Raji (cell line): Measurements from ENCODE around the gene CDC37L1.

ENCODE experiments used
- POLR2A ChIP-seq: IDR thresholded peaks from 2 replicates; pipeline ENCODE4 v1.6.1; 2011; ENCODE audit warnings: low read depth, low read length, control low read depth; ENCODE audit not compliant: insufficient read depth

CDC37L1 gene

GRCh38 chr9:4663956-4664355 is 15.4 kb upstream of the CDC37L1 start:
- TF ChIP-seq POLR2A = no peak

GRCh38 chr9:4665357-4665756 is 14.0 kb upstream of the CDC37L1 start:
- TF ChIP-seq POLR2A = no peak

- TF ChIP-seq POLR2A = no peak
Observed at GRCh38 chr9:4666042-4666699, 13.2 kb upstream of the CDC37L1 start, which contains the start of gene SPATA6L. Gene SPATA6L (minus strand): TSS chr9:4666480. CDS start chr9:4666250, 230 bp downstream.

GRCh38 chr9:4667681-4668080 is 11.7 kb upstream of the CDC37L1 start:
- no peak for TF ChIP-seq POLR2A

GRCh38 chr9:4668604-4669003 is 10.8 kb upstream of the CDC37L1 start:
- no peak for TF ChIP-seq POLR2A

- no peak for TF ChIP-seq POLR2A
Observed at GRCh38 chr9:4669890-4670289, 9.5 kb upstream of the CDC37L1 start.

GRCh38 chr9:4670591-4670990 is 8.8 kb upstream of the CDC37L1 start:
- no peak for TF ChIP-seq POLR2A

GRCh38 chr9:4671737-4672136 is 7.6 kb upstream of the CDC37L1 start:
- no peak for TF ChIP-seq POLR2A

- TF ChIP-seq POLR2A = no peak
Observed at GRCh38 chr9:4674783-4675182, 4.6 kb upstream of the CDC37L1 start.

- TF ChIP-seq POLR2A = no peak
Observed at GRCh38 chr9:4677392-4677791, 2.0 kb upstream of the CDC37L1 start.

- TF ChIP-seq POLR2A = no peak
Observed at GRCh38 chr9:4678679-4679267, 596 bp upstream of the CDC37L1 start.

- no peak for TF ChIP-seq POLR2A
Observed at GRCh38 chr9:4680173-4680525, 780 bp downstream of the CDC37L1 start.

GRCh38 chr9:4680750-4681149 is 1.4 kb downstream of the CDC37L1 start:
- TF ChIP-seq POLR2A = no peak

- TF ChIP-seq POLR2A = no peak
Observed at GRCh38 chr9:4684820-4685219, 5.5 kb downstream of the CDC37L1 start.

GRCh38 chr9:4686112-4686511 is 6.7 kb downstream of the CDC37L1 start:
- TF ChIP-seq POLR2A = no peak

GRCh38 chr9:4686584-4686983 is 7.2 kb downstream of the CDC37L1 start:
- TF ChIP-seq POLR2A = no peak

GRCh38 chr9:4689021-4689420 is 9.7 kb downstream of the CDC37L1 start:
- no peak for TF ChIP-seq POLR2A

- TF ChIP-seq POLR2A = no peak
Observed at GRCh38 chr9:4689687-4690104, 10.3 kb downstream of the CDC37L1 start.

GRCh38 chr9:4690144-4690543 is 10.8 kb downstream of the CDC37L1 start:
- no peak for TF ChIP-seq POLR2A
